NB4 (cell line): ENCODE results near the gene TNFRSF1B.

ENCODE experiments used
- CTCF ChIP-seq: IDR thresholded peaks from one replicate; pipeline ENCODE4 v1.5.1; 2012; ENCODE audit warnings: low read depth, low read length
- TF ChIP-seq, protein P1 (sequence below): IDR thresholded peaks from 2 replicates; pipeline ENCODE4 v1.6.1; 2011; ENCODE audit warnings: low read depth, low read length

GRCh38 chr1:12202577-12202976 is 35.8 kb downstream of the TNFRSF1B start:
- no peak for TF ChIP-seq CTCF
- TF ChIP-seq, protein P1, sequence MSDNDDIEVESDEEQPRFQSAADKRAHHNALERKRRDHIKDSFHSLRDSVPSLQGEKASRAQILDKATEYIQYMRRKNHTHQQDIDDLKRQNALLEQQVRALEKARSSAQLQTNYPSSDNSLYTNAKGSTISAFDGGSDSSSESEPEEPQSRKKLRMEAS: no peak
